A549 (cell line): ENCODE data around the gene TSPAN3.

Source experiments
- SMC3 ChIP-seq: fragments of >200 bp; sonication (Bioruptor Twin); formaldehyde crosslinking; IDR thresholded peaks from 3 replicates; pipeline ENCODE4 v1.6.1; 2018; ENCODE audit warnings: inconsistent platforms
- ZNF302 ChIP-seq: fragments of 250-450 bp; sonication (Bioruptor Pico); IDR thresholded peaks from 2 replicates; pipeline ENCODE4 v1.9.0; 2021; ENCODE audit warnings: inconsistent platforms, mild to moderate bottlenecking, moderate library complexity
- TF ChIP-seq, protein P1 (sequence below): fragments of 200-600 bp; sonication (generic); IDR thresholded peaks from 2 replicates; pipeline ENCODE4 v1.6.1; 2016; ENCODE audit warnings: antibody characterized with exemption, mild to moderate bottlenecking, moderate library complexity
- TF ChIP-seq, protein P2 (sequence below): IDR thresholded peaks from 2 replicates; pipeline ENCODE4 v1.6.1; 2012
- TF ChIP-seq, protein P3 (sequence below): fragments of >200 bp; sonication (Bioruptor Twin); formaldehyde crosslinking; IDR thresholded peaks from 3 replicates; pipeline ENCODE4 v1.5.1; 2016
- TF ChIP-seq, protein P4 (sequence below): fragments of 450-650 bp; IDR thresholded peaks from 2 replicates; pipeline ENCODE4 v1.6.1; 2014; ENCODE audit warnings: antibody characterized with exemption

DNA sequence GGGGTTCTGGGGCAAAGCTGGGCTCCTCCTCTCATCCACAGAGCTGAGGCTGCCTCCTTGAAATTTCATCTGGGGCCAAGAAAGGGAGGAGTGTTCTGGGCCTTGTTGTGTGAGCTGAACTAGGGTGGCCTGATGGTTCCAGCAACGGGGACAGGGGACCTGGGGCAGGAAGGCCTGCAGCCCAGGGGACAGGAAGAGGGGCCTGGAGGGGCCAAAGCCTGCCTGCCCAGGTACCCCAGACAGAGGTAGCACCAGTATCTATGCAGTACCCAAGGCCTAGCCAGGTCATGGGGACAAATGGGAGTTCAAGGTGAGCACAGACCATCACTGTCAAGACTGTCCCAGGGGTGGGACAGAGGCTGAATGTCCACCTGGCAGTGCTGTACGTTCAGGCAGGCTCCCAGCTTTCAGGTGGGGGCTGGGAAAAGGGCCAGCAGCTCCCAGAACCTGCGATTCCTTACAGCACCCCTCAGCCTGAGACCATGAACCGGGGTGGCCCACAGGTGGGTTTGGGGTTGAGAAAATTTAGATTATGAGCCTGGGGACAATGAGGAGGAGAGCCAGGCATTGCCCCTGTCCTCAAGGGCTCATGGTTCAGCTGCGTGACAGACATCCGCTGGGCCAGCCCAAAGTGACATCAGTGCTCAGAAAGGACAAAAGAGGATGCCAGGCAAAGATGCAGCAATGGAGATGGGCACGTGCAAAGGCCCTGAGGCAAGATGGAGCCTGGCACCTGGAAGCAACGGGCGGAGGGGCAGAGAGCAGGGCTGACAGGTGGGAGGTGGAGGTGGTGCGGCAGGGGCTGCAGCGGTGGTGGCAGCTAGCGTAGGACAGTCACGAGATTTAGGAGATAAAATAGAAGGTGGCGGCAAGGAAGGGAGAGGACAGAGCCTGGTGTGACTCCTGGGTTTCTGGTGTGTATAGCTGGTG is 48.0 kb downstream of the TSPAN3 start:
- TF ChIP-seq SMC3 (no peak), ZNF302 (CRISPR knock-in tag) (no peak)
- TF ChIP-seq, protein P1, sequence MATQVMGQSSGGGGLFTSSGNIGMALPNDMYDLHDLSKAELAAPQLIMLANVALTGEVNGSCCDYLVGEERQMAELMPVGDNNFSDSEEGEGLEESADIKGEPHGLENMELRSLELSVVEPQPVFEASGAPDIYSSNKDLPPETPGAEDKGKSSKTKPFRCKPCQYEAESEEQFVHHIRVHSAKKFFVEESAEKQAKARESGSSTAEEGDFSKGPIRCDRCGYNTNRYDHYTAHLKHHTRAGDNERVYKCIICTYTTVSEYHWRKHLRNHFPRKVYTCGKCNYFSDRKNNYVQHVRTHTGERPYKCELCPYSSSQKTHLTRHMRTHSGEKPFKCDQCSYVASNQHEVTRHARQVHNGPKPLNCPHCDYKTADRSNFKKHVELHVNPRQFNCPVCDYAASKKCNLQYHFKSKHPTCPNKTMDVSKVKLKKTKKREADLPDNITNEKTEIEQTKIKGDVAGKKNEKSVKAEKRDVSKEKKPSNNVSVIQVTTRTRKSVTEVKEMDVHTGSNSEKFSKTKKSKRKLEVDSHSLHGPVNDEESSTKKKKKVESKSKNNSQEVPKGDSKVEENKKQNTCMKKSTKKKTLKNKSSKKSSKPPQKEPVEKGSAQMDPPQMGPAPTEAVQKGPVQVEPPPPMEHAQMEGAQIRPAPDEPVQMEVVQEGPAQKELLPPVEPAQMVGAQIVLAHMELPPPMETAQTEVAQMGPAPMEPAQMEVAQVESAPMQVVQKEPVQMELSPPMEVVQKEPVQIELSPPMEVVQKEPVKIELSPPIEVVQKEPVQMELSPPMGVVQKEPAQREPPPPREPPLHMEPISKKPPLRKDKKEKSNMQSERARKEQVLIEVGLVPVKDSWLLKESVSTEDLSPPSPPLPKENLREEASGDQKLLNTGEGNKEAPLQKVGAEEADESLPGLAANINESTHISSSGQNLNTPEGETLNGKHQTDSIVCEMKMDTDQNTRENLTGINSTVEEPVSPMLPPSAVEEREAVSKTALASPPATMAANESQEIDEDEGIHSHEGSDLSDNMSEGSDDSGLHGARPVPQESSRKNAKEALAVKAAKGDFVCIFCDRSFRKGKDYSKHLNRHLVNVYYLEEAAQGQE, result no peak
- TF ChIP-seq, protein P2, sequence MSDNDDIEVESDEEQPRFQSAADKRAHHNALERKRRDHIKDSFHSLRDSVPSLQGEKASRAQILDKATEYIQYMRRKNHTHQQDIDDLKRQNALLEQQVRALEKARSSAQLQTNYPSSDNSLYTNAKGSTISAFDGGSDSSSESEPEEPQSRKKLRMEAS, result no peak
- TF ChIP-seq, protein P3, sequence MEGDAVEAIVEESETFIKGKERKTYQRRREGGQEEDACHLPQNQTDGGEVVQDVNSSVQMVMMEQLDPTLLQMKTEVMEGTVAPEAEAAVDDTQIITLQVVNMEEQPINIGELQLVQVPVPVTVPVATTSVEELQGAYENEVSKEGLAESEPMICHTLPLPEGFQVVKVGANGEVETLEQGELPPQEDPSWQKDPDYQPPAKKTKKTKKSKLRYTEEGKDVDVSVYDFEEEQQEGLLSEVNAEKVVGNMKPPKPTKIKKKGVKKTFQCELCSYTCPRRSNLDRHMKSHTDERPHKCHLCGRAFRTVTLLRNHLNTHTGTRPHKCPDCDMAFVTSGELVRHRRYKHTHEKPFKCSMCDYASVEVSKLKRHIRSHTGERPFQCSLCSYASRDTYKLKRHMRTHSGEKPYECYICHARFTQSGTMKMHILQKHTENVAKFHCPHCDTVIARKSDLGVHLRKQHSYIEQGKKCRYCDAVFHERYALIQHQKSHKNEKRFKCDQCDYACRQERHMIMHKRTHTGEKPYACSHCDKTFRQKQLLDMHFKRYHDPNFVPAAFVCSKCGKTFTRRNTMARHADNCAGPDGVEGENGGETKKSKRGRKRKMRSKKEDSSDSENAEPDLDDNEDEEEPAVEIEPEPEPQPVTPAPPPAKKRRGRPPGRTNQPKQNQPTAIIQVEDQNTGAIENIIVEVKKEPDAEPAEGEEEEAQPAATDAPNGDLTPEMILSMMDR, result no peak
- TF ChIP-seq, protein P4, sequence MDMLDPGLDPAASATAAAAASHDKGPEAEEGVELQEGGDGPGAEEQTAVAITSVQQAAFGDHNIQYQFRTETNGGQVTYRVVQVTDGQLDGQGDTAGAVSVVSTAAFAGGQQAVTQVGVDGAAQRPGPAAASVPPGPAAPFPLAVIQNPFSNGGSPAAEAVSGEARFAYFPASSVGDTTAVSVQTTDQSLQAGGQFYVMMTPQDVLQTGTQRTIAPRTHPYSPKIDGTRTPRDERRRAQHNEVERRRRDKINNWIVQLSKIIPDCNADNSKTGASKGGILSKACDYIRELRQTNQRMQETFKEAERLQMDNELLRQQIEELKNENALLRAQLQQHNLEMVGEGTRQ, result no peak
